ENCODE data around the gene FGD6. TPM values are rescaled to one million over a fixed set of nuclear protein-coding genes. Genes with fewer than 3 reads are reported as not detected.

FGD6 gene
- total and polyA plus RNA-seq, 4 donors = 2.4 to 26.4 (median 9.0) TPM

DNA sequence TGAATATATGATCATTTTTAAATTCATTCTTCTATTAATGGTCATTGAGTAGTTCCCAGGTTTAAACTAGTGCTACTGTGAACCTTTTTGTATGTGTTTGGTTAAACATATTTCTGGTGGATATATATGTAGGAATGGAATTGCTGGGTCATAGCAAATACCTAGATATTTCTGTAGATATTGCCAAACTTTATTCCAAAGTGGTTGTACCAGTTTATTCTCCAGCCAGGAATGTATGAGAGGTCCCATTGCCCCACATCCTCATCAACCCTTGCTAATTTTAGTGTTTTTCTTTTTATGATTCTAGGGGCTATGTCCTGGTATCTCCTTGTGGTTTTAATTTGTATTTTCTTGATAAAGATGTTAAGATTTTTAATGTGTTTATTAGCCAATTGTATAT lies 3.5 kb upstream of the FGD6 start:
- H3K9ac ChIP-seq (ENCODE audit: insufficient read depth in 1 of 2, low read length in 2 of 2) = no peak overlapping the region
- no peak overlapping the region for H3K4me3 ChIP-seq
- ATAC-seq (ENCODE audit: insufficient read depth, low FRiP score) (no peak), DNase-seq (no peak)
- H3K9me3 ChIP-seq (ENCODE audit: control insufficient read depth in 4 of 4, insufficient read depth in 3 of 4, low read length in 3 of 4) = no peaks in the 10 kb centered on the region
- H3K27ac ChIP-seq (ENCODE audit: low read depth in 1 of 2, low read length in 1 of 2) = no peak overlapping the region
- TF ChIP-seq, protein P1, sequence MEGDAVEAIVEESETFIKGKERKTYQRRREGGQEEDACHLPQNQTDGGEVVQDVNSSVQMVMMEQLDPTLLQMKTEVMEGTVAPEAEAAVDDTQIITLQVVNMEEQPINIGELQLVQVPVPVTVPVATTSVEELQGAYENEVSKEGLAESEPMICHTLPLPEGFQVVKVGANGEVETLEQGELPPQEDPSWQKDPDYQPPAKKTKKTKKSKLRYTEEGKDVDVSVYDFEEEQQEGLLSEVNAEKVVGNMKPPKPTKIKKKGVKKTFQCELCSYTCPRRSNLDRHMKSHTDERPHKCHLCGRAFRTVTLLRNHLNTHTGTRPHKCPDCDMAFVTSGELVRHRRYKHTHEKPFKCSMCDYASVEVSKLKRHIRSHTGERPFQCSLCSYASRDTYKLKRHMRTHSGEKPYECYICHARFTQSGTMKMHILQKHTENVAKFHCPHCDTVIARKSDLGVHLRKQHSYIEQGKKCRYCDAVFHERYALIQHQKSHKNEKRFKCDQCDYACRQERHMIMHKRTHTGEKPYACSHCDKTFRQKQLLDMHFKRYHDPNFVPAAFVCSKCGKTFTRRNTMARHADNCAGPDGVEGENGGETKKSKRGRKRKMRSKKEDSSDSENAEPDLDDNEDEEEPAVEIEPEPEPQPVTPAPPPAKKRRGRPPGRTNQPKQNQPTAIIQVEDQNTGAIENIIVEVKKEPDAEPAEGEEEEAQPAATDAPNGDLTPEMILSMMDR (IDR thresholded peaks at IDR 0.05; ENCODE audit: control extremely low read depth, extremely low read depth) = no peak
- H3K4me1 ChIP-seq (ENCODE audit: control insufficient read depth in 5 of 5, insufficient read depth in 5 of 5, low read length in 5 of 5) = peaks cover 0 to 10% (median 5%) of the 10 kb centered on the region in 5 donors
- H3K36me3 ChIP-seq (ENCODE audit: control insufficient read depth in 4 of 4, insufficient read depth in 4 of 4, low read length in 4 of 4) = peaks cover 0 to 11% (median 3%) of the 10 kb centered on the region in 4 donors
- no peaks in the 10 kb centered on the region for H3K27me3 ChIP-seq (ENCODE audit: control insufficient read depth in 3 of 3, insufficient read depth in 3 of 3, low read length in 2 of 3)

DNA sequence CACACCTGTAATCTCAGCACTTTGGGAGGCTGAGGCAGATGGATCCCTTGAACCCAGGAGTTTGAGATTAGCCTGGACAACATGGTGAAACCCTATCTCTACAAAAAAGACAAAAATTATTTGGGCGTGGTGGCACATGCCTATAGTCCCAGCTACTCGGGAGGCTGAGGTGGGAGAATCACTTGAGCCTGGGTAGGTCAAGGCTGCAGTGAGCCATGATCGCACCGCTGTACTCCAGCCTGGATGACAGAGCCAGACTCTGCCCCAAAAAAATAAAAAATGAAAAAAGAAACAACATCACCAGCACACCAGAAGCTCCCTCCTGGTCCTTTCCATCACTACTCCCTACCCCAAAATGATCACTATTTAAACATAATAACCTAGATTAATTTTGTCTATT lies 2.9 kb upstream of the FGD6 start:
- 90 to 92% methylated on average over 4 of the region's 4 CpGs for WGBS, 2 donors

DNA sequence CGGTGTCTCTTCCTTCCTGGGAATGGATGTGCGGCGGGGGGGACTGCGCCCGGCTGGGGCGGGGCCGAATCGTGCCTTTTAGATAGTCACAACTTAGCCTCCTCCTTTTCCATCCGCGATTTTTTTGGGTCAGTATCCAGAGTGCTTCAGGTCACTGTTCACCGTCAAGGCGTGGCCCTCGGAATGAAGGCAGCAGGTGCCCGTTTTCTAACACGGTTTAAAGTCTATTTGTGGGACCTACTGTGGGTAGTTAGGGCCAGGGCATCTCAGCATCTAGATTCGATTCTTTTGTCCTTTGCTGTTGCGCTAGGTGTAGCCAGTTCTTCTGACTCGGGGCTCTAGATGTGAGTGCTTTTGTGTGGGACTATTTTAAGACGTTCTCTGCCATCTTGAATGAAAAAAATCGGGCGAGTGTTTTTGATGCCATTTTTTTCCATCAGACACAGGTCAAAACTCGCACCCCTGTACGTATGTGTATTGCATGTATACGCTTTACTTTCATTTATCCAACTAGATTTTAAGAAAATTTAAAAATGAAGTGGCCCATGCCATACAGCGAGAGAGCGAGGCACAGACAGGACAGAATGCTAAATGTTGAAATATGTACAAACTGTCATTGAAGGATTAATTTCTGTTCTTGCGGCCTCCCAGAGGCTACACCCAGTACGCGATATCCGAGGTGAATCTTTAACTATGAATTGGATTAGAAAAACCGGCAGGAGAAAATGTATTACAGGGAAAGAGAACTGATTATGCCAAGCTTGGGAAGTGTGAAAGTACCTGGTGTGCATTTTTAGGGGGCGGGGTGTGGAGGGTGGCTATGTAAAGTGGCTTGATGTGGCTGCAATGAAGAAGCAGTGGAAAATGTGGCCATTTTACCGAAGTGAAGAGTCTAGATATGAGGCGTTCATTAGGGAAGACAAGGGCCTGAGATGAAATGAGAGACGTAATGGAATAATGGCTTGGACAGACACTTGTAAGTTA lies 1.2 kb upstream of the FGD6 start:
- Histone ChIP-seq H3K27ac (ENCODE audit: low read depth in 1 of 2, low read length in 1 of 2) (peak overlapping the region; percentile 96 to 97), H3K36me3 (ENCODE audit: control insufficient read depth in 4 of 4, insufficient read depth in 4 of 4, low read length in 4 of 4) (no peaks in the 10 kb centered on the region), H3K4me3 (peak overlapping the region; percentile 69), H3K9ac (ENCODE audit: insufficient read depth in 1 of 2, low read length in 2 of 2) (peak overlapping the region; percentile 60 to 96), H3K27me3 (ENCODE audit: control insufficient read depth in 3 of 3, insufficient read depth in 3 of 3, low read length in 2 of 3) (no peaks in the 10 kb centered on the region), H3K4me1 (ENCODE audit: control insufficient read depth in 5 of 5, insufficient read depth in 5 of 5, low read length in 5 of 5) (peaks cover 3 to 15% (median 6%) of the 10 kb centered on the region in 5 donors), H3K9me3 (ENCODE audit: control insufficient read depth in 4 of 4, insufficient read depth in 3 of 4, low read length in 3 of 4) (no peaks in the 10 kb centered on the region)
- WGBS, 2 donors = 1% methylated on average over 35 of the region's 35 CpGs
- peak; percentile 39 for ATAC-seq (ENCODE audit: insufficient read depth, low FRiP score)
- peak; percentile 34 to 75 (median 71) for DNase-seq
- TF ChIP-seq, protein P1 (IDR thresholded peaks at IDR 0.05; ENCODE audit: control extremely low read depth, extremely low read depth) = no peak

More for the DNA sequence above, 2.9 kb upstream of the FGD6 start:
- Histone ChIP-seq H3K27ac (ENCODE audit: low read depth in 1 of 2, low read length in 1 of 2) (peak overlapping the region in 1 of 2 donors; percentile 22), H3K9ac (ENCODE audit: insufficient read depth in 1 of 2, low read length in 2 of 2) (no peak overlapping the region), H3K4me1 (ENCODE audit: control insufficient read depth in 5 of 5, insufficient read depth in 5 of 5, low read length in 5 of 5) (peaks cover 2 to 12% (median 5%) of the 10 kb centered on the region in 5 donors), H3K36me3 (ENCODE audit: control insufficient read depth in 4 of 4, insufficient read depth in 4 of 4, low read length in 4 of 4) (peaks cover 0 to 10% (median 3%) of the 10 kb centered on the region in 4 donors), H3K4me3 (no peak overlapping the region), H3K9me3 (ENCODE audit: control insufficient read depth in 4 of 4, insufficient read depth in 3 of 4, low read length in 3 of 4) (no peaks in the 10 kb centered on the region), H3K27me3 (ENCODE audit: control insufficient read depth in 3 of 3, insufficient read depth in 3 of 3, low read length in 2 of 3) (no peaks in the 10 kb centered on the region)
- no peak for DNase-seq
- no peak for ATAC-seq (ENCODE audit: insufficient read depth, low FRiP score)
- TF ChIP-seq, protein P1 (IDR thresholded peaks at IDR 0.05; ENCODE audit: control extremely low read depth, extremely low read depth) = no peak
